DOHH2 (cell line): Measurements from ENCODE around the gene TACR1.

Experiments used
- CTCF ChIP-seq: fragments of 200-600 bp; sonication (generic); IDR thresholded peaks from one replicate; pipeline ENCODE4 v1.5.1; 2014; ENCODE audit warnings: antibody characterized with exemption, mild to moderate bottlenecking, low read depth, low read length; ENCODE audit not compliant: poor library complexity, severe bottlenecking
- EZH2phosphoT487 ChIP-seq: fragments of 200-600 bp; sonication (generic); IDR thresholded peaks from 2 replicates; pipeline ENCODE4 v1.6.1; 2017; ENCODE audit warnings: borderline replicate concordance, mild to moderate bottlenecking, antibody characterized with exemption, low read length, moderate library complexity, mixed read lengths

DNA sequence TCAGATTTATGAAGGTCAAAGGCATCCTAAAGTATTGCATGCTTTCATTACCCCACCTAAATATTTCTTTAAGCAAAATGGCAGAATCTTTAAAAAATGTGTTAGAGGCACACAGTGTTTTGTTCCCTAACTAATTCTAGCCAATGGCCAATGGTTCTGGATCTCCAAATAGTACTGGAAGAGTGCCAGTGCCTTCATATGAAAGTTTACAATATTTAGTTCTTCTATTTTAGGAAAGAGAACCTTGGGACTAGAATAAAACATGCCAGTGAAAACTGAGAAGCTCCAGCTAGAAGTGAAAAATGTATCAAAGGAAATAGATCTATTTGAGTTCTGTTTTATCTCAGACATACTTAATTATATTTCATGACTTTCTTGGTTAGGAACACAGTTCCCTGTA, 37.1 kb downstream of the TACR1 start:
- no peak for TF ChIP-seq EZH2phosphoT487
- no peak for TF ChIP-seq CTCF
